NCI-H146 (cell line): ENCODE data around the gene IRAG1.
"Not testable (repeated sequence)": the region's sequence is repeated elsewhere in the genome, so short reads cannot be mapped to it uniquely, and the experiment has no call there.

ENCODE experiments used
- DNase-seq: peaks from one replicate; lab custom pipeline; 2025; lab: John Stamatoyannopoulos, UW

IRAG1 gene

GRCh38 chr11:10701982-10702381 is 8.4 kb upstream of the IRAG1 start:
- DNase-seq: no peak

- no peak for DNase-seq
Observed at GRCh38 chr11:10699072-10699471, 5.5 kb upstream of the IRAG1 start.

GRCh38 chr11:10697323-10697620 is 3.7 kb upstream of the IRAG1 start:
- DNase-seq: no peak

- no peak for DNase-seq
Observed at GRCh38 chr11:10696468-10697322, 3.1 kb upstream of the IRAG1 start.

- DNase-seq: no peak
Observed at GRCh38 chr11:10695833-10696232, 2.3 kb upstream of the IRAG1 start.

GRCh38 chr11:10694486-10695239 is 1.1 kb upstream of the IRAG1 start:
- no peak for DNase-seq

- DNase-seq: peak; percentile 31
Observed at GRCh38 chr11:10692531-10693115, 932 bp downstream of the IRAG1 start.

- DNase-seq: no peak
Observed at GRCh38 chr11:10688401-10688800, 5.2 kb downstream of the IRAG1 start.

GRCh38 chr11:10686311-10686710 is 7.2 kb downstream of the IRAG1 start:
- DNase-seq: no peak

- no peak for DNase-seq
Observed at GRCh38 chr11:10683429-10683828, 10.1 kb downstream of the IRAG1 start.

GRCh38 chr11:10680956-10681487 is 12.5 kb downstream of the IRAG1 start:
- peak; percentile 31 for DNase-seq

GRCh38 chr11:10680279-10680678 is 13.3 kb downstream of the IRAG1 start:
- DNase-seq: not testable (repeated sequence)

- DNase-seq: no peak
Observed at GRCh38 chr11:10679644-10680043, 13.9 kb downstream of the IRAG1 start.

- DNase-seq: no peak
Observed at GRCh38 chr11:10678101-10678500, 15.5 kb downstream of the IRAG1 start.

- no peak for DNase-seq
Observed at GRCh38 chr11:10676919-10677318, 16.6 kb downstream of the IRAG1 start.

GRCh38 chr11:10674911-10675440 is 18.6 kb downstream of the IRAG1 start:
- no peak for DNase-seq

- DNase-seq: no peak
Observed at GRCh38 chr11:10674440-10674855, 19.1 kb downstream of the IRAG1 start.

GRCh38 chr11:10673501-10674062 is 20.0 kb downstream of the IRAG1 start:
- DNase-seq: no peak

GRCh38 chr11:10670099-10670498 is 23.5 kb downstream of the IRAG1 start:
- no peak for DNase-seq

GRCh38 chr11:10669258-10670033 is 24.1 kb downstream of the IRAG1 start:
- peak; percentile 86 for DNase-seq

- no peak for DNase-seq
Observed at GRCh38 chr11:10667521-10667885, 26.1 kb downstream of the IRAG1 start.
